Measurements from ENCODE around the gene BICDL1.
"Not testable (repeated sequence)": the region's sequence is repeated elsewhere in the genome, so short reads cannot be mapped to it uniquely, and the experiment has no call there.

Gene BICDL1

GRCh38 chr12:120006258-120006975 lies 17.4 kb downstream of the BICDL1 start:
- no peak for DNase-seq (ENCODE audit: low read depth in 2 of 2)

DNA sequence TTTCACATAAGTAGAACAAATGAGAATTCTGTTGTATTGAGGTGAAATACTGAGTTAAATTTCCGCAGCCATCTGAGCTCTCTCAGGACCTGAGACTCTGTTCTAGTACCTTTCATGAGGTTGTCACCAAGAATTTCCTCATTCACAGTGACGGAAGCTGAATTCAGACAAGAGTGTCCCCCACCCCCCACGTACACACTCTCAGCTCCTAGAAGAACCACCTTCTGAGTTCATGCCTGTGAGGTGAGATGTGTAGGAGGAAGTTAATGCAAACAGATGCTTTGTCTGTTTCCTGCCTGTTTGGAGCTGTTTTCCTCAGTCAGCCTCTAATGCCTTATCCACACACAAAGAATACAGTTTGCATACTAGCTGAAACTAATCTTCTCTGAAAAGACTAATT lies 18.2 kb downstream of the BICDL1 start:
- peak; percentile 70 to 76 for DNase-seq (ENCODE audit: low read depth in 2 of 2)

- DNase-seq (ENCODE audit: low read depth in 2 of 2), result no peak
Measured at GRCh38 chr12:120010661-120011230, 21.7 kb downstream of the BICDL1 start.

GRCh38 chr12:120012067-120012621 lies 23.1 kb downstream of the BICDL1 start:
- DNase-seq (ENCODE audit: low read depth in 2 of 2), result peak; percentile 62 to 86

DNA sequence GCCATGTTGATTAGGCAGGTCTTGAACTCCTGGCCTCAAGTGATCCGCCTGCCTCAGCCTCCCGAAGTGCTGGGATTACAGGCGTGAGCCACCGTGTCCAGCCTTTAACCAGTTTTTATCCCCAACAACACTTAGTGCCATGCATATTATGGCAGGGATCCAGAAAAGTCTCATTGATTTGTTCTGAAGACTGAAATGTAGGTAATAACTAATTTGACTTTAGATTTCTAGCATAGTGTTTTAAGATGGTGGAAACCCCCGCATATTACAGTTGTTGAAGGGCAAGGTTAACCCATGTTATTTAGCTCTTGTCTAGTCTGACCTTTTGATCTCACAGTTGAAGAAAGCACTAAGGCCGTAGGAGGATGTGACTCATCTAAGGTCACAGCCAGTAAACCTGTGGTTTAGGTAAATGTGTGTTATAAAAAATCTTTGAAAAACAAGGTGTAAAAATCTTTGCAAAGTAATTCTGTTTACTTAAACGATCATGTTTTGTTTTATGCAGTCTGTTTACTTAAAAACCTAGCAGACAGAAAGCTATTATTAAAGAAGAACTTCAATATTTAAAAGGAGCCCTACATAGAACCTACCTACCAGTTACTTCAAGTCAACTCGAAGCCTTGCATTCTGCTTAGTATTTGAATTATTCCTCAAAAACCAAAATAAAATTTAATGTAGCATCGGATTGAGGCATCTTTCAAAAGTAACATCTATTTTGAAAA lies 24.8 kb downstream of the BICDL1 start:
- peak; percentile 26 to 60 for DNase-seq (ENCODE audit: low read depth in 2 of 2)

GRCh38 chr12:120014381-120014735 lies 25.3 kb downstream of the BICDL1 start:
- DNase-seq (ENCODE audit: low read depth in 2 of 2), result not testable (repeated sequence)

DNA sequence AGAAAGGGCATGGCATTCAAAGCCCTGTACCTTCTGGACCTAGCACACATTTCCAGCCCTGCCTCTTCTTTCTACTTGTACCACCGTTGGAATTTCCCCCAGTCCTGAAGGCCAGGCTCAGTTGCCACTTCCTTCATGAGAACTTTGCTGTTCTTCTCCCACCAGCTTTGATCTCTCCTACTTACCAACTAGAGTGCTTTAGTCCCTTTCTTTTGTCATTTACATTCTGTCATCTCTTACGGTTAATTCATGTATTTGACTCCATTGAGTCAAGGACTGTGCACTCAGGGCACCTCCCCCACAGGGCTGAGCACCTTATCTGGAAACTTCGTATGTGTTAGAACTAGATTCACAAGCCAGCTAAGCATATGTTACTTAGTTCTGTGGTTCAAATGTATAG lies 26.3 kb downstream of the BICDL1 start:
- DNase-seq (ENCODE audit: low read depth in 2 of 2), result peak; percentile 55 to 58

DNA sequence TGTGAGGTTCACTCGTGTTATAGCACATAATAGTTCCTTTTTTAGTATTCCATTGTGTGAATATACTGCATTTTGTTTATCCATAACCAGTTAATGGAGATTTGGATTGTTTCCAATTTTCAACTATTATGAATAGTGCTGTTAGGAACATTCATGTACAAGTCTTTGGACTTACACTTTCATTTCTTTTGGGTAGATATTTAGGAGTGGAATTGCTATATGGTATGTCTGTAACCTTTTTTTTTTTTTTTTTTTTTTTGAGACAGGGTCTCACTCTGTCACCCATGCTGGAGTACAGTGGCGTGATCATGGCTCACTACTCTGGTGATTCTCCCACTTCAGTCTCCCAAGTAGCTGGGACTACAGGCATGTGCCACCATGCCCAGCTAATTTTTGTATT lies 27.2 kb downstream of the BICDL1 start:
- not testable (repeated sequence) for DNase-seq (ENCODE audit: low read depth in 2 of 2)

GRCh38 chr12:120019197-120019596 lies 30.2 kb downstream of the BICDL1 start:
- no peak for DNase-seq (ENCODE audit: low read depth in 2 of 2)

DNA sequence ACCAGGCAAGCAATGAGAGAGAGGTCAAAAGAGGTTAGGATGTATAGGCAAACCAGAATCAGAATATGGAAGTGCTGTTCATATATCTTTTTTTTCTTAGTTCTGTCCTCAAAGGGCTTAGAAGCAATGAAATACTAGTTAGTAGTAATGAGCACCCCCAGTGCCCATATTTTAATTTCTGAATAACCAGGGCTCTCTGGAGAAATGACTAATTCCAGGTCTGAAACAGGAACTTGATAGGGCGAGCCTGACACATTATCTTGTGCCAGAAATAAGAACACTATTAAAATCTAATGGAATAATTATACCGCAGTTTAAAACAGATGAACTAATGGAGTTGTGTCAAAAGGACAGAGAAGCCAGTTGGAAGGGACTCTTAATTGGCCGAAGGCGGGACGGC lies 30.9 kb downstream of the BICDL1 start:
- DNase-seq (ENCODE audit: low read depth in 2 of 2), result no peak

- no peak for DNase-seq (ENCODE audit: low read depth in 2 of 2)
Measured at GRCh38 chr12:120024193-120024592, 35.2 kb downstream of the BICDL1 start.

GRCh38 chr12:120025640-120026039 lies 36.6 kb downstream of the BICDL1 start:
- DNase-seq (ENCODE audit: low read depth in 2 of 2), result no peak

DNA sequence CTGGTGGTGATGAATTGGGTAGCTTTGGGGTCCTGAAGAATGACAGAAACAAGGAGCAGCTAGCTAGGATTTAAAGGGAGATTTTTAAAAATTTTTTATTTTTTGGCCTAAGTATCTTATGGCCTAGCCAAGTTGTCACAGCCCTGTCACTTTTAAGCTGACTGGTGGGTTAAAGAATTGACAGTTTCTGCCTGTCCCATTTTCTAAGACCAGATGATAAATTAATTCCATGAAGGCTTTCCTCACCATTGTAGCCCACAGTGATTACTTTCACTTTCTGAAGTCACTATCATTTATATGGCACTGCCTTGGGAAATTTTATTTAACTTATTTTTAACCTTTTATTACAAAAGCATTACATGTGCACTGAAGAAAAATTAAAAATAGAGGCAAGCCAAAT lies 43.2 kb downstream of the BICDL1 start:
- DNase-seq (ENCODE audit: low read depth in 2 of 2), result no peak

DNA sequence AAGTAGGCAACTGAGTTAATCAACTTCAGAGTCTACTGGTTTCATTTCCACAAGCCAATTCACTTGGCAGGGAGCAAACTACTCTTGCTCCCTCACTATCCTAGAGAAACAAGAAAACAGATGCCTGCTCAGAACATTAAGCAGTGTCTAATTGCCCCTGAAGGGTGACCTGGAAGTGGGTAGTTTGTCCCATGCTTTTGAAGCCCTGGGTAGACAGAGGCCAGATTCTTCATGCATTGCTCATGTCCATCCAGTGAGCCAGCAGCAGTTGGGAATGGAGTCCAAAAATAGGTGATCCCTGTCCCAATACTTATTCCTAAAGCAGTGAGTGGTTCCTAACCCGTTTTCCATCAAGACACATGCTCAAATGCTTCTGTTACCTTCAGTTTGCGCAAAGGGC lies 48.8 kb downstream of the BICDL1 start:
- no peak for DNase-seq (ENCODE audit: low read depth in 2 of 2)

DNA sequence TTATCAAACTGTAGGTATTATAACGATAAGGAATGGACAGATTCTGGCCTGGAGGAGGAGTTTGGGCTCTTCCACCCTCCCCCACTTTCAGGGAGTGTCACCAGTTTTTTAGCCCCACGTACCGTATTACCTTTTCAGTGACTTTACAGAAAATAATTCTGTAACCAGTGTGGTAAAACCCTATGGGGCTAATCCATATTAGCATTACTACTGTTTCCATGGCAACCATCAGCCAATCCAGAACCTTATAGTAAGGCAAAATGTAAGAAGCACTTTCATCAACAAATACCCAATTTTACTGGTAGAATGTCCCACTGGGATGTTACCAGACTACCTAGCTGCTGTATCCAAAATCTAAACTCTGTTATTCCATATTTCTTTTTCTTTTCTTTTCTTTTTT lies 50.7 kb downstream of the BICDL1 start:
- DNase-seq (ENCODE audit: low read depth in 2 of 2), result no peak

DNA sequence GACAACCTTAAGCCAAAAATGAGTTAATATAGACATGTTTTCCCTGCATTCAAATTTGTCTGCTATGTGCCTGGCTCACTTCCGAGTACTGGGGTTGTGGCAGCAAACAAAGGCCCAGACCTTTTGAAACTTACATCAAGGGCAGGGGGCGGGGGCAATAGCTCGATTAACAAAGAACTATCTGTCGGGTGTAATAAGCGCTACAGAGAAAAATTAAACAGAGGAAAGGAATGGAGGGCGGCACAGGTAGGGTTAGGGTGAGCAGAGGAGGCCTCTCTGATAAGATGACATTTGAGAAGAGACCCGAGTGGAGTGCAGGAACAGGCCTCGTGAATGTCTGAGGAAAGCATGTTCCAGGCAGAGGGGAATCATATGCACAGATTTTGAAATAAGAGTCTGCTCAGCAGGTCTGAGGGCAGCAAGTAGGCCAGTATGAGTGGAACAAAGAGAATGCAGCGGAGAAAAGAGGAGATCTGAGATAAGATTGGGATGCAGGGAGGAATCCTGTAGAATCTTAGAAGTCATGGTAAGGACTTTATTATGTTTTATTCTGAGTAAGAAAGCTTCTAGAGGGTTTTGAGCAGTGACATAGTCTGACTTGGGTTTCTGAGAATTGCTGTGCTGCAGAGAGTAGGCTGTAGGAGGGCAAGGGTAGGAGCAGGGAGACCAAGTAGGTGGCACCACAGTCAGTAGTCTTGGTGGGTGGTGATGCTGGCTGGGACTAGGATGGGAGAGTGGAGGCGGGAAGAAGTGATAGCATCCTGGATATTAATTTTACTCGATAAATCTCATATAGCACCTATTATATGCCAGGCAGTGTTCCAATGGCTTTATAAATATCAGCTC lies 52.6 kb downstream of the BICDL1 start:
- no peak for DNase-seq (ENCODE audit: low read depth in 2 of 2)

DNA sequence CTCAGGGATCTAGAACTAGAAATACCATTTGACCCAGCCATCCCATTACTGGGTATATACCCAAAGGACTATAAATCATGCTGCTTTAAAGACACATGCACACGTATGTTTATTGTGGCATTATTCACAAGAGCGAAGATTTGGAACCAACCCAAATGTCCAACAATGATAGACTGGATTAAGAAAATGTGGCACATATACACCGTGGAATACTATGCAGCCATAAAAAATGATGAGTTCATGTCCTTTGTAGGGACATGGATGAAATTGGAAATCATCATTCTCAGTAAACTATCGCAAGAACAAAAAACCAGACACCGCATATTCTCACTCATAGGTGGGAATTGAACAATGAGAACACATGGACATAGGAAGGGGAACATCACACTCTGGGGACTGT lies 56.3 kb downstream of the BICDL1 start:
- DNase-seq (ENCODE audit: low read depth in 2 of 2), result not testable (repeated sequence)

GRCh38 chr12:120047072-120047471 lies 58.0 kb downstream of the BICDL1 start:
- no peak for DNase-seq (ENCODE audit: low read depth in 2 of 2)

DNA sequence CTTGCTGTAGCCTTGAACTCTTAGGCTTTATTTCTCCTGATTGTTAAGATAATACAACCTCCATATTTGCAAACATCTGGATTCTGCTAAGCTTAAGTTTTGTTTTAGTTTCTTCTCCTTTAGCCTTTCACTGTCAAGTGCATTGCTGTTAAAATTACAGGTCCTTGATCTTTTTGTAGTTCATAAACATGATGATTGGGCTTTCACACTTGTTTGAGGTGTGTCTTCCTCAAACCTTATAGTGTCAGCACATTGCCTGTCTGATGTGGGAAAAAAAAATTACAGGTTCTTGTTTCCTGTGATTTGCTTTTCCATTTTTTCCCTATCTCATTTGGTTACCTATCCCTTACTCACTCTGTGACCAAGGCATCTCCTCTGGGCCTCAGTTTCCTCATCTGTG lies 59.2 kb downstream of the BICDL1 start:
- DNase-seq (ENCODE audit: low read depth in 2 of 2), result no peak

GRCh38 chr12:120049426-120049825 lies 60.4 kb downstream of the BICDL1 start:
- DNase-seq (ENCODE audit: low read depth in 2 of 2), result no peak

DNA sequence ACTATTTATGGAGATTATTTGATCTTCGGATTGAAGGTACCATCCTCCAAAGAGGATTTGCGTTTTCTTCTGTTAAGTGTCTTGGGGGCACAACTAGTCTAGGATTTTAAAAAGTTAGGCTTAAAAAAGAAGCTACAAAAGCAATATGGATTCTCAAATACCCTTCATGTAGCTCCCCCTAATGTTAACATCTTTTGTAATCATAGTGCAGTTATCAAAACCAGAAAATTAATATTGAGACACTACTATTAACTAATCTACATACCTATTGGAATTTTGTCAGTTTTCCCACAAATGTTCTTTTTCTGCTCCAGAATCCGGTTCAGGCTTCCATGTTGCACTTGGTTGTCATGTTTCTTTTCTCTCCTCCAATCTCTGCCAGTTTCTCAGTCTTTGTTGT lies 62.5 kb downstream of the BICDL1 start:
- no peak for DNase-seq (ENCODE audit: low read depth in 2 of 2)

DNA sequence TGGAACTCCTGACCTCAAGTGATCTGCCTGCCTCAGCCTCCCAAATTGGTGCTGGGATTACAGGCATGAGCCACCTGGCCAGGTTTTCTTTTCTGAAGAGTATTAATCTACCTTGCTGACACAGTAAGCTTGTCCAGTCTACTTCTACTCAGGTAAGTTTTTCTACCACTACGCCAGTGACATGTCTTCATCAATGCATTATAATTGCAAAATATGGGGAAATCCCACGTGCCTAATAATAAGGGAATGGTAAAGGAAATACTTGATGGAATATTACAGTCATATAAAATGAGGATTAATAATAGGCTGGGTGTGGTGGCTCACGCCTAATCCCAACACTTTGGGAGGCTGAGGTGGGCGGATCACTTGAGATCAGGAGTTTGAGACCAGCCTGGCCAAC lies 65.3 kb downstream of the BICDL1 start:
- DNase-seq (ENCODE audit: low read depth in 2 of 2), result no peak

Measured in stimulated activated CD8-positive, alpha-beta memory T cell treated with anti-CD3 and anti-CD28 coated beads, Interleukin-7, amount 100 ng/mL, for 4 hours (primary cell).